GM04504 (cell line): Measurements from ENCODE around the gene CT47C1.

Experiments used
- DNase-seq: peaks from one replicate; pipeline ENCODE4 v3.0.0-alpha.2; 2012; ENCODE audit warnings: low read depth

CT47C1 gene

DNA sequence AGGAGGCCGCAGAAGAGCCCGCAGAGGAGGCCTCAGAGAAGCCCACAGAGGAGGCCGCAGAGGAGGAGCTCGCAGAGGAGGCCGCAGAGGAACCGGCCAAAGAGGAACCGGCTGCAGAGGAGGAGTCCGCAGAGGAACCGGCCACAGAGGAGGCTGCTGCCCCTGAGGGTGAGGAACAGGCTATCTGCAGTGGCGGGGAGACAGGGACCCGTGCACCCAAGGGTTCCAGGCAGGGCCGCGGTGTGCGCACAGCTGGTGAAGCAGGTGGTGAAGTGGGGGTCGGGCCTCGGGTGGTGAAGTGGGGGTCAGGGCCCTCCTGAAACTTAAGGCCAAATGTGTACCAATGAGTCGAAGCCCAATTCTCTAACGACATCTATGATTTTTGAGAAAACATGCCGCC is 1.1 kb downstream of the CT47C1 start:
- DNase-seq: no peak

DNA sequence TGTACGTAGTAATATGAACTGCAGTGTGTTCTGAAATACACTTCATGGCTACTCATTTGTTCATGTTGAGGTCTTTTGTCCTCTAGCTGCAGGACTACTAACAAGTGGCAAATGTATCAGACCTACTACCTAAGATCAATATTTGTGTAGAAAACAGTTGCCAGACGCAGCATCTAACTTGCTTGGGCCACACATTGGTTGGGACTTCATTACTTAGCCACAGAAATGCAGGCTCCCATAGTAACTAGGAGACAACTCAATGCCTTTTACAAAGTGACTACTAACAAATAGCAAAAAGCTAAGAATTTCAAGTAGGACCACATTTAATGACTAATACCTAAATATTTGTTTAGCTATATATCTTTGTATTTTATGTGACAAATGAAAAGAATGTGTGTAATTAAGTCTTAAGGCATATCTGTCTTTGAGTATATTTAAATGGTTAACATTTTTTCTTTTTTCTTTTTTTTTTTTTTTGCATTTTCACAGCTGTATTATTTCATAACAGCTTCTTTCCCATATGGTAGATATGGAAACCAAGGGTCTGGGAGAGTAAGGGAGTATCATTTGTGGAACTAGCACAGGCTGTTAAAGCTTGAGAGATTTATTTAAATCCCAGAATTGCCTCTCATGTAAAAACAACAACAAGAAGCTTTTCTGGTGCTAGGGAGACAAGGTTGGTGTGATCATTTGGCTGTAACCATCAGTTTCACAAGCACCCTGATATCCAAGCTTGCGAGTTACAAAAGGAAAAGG is 2.7 kb downstream of the CT47C1 start:
- DNase-seq: no peak

DNA sequence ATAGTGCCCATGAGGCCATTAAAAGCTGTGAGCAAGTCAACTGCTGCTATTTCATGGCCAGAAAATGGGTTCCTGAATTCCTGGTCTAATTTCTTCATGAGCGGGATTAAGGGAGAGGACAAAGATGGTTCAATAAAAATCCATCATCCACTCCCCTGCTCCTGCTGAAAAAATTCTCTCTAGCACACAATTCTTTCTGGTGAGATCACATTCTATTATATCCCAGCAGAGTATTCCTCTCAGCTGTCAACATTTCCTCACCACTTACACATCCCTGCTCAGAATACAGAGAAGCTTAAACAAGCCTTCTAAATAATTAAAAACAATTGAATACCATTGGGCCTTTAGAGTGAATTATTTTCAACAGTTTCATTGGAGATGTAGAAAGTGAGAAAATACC is 9.5 kb downstream of the CT47C1 start:
- no peak for DNase-seq

DNA sequence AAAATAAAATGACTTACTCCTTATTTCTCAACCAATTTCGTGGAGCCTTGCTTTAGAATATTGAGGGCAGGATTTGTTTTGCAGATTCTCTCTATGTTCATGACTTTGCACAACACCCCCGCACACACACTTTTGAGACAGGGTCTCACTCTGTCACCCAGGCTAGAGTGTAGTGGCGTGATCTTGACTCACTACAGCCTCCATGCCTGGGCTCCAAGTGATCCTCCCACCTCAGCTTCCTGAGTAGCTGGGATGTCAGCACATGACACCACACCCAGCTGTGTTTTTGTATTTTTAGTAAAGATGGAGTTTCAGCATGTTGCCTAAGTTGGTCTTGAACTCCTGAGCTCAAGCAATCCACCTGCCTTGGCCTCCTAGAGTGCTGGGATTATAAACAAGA is 12.0 kb downstream of the CT47C1 start:
- no peak for DNase-seq

DNA sequence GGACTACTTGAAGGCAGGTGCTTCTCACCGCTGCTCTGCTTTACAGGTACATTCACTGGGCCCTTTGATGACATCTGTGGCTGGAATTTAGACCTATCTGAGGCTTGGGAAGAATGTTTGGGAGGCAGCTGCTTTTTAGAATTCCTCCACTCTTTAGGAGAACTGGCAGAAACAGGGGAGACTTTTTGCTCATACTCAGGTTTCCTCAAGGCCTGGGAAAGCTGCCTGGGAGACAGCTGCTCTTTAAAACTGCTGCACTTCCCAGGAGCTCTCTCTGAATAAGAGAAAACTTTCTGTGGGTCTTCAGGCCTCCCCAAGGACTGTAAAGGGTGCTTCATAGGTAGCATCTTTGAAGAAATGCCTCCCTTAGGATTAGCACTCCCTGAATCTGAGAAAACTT is 14.3 kb downstream of the CT47C1 start:
- DNase-seq: no peak

DNA sequence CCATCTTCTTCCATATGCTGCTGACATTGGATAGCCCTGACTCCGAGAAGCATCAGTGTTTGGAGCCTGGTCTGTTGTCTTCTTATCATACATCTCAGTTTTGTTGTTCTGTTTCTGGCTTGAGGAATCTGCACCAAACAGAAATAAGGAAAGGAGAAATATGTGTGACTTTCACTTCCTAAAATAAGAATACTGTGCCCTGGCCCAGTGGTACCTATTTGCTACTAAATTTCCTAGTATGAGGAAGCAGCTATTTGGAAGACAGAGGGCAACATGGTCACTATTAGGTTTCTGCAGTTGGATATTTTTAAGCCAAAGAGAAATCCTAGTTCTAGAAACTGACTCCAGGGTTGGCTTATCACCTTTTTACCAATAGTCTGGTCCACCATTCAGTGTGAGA is 16.8 kb downstream of the CT47C1 start:
- no peak for DNase-seq

DNA sequence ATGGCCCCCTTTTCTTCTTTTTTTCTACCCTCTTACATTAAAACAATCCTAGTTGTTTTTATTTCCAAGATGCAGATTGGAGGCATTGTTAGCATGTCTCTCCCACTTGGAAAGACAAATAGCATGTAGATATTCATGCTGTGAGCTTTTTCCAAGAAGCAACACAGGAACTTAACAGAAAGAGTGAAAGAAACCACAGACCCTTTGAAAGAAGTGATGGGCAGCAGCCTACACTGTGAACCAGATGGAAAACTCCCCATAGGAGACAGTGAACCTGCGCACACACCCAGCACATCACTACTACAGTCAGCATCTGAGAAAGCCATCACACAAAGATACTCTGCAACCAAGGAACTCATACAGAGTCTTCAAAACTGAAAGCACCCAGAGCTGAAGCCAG is 17.8 kb downstream of the CT47C1 start:
- no peak for DNase-seq

DNA sequence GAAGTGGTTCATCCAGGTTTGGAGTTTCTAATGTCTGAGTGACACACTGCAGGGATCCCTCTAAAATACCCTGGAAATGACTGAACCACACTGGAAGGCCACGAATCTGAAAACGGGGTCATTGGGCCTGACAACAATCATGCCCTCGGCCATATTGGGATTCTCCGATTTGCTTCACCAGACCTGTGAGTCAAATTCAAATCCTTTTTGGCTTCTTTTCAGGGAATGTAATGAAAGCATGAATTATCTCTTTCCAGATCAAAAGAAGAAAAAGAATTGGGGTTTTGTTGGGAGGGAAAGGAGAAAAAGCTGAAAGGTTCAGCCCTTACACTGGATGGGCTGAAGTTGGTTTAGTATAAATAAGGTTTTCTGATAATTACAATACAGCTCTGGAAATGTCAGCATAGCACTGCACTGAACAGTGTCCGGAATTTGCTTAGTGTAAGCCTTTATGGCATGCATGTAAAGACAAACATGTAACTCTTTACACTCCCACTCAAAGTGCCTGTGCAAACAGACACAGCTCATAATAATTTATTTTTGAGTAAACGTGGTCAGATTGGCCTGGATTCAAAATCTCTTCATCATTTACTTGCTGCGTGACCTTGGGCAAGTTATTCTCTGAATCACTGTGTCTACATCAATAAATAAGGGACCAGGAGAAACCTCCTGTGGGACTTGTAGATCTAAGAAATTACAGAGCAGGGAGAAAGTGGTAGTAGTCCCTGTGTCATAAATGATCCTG is 21.4 kb downstream of the CT47C1 start:
- DNase-seq: no peak

DNA sequence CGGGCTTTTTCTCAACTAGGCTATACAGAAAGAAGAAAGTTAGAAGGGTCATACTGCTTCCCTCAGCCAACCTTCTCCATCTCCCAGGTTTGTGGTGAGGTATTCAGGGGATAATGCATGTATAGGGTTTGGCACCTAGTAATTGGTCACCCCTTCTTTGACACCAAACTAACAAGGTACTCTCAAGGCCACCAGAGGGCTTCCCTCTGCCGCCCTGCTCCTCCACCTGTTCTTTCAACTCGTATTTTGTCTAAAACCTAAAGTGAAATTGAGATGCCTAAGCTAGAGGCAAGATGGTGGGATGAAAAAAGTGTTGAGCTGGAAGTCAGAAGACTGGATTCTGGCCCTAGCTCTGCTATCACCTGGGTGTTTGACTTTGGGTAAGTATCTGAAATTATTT is 22.0 kb downstream of the CT47C1 start:
- no peak for DNase-seq

DNA sequence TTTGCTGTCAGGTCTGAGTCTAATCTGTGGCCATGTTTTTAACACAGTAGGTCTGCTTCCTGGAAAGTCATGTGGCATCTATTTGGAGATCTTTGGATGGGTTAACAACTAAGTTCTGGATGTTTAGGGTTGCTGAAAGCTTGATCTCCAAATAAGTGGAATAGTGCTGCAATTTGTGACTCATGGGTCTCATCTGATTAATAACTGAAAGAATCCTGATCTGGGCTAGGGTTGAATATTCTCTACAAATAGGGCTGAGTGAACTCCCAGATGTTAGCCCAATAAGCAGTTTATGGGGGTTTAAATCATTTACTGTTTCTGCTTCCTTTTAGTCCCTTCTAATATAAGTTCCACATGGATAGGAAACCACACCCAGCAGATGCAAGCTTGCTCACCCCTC is 23.1 kb downstream of the CT47C1 start:
- DNase-seq: no peak

DNA sequence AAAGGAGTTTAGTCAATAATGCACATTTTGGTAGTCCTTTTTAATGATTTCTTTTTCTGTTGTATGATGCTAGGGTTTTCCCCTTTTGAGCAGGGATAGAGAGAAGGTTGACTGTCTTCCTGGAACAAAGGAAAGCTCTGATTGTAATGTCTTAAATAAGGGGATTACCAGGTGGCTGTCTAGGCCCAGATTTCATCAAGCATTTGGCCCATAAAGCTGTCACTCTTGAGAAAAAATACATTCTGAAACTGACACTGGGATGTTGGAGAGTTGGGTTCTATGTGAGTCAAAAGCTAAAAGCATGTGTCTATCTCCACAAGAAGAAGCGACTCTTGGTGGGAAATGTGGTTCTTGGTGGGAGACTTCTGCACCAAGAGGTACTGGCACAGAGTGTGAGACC is 28.4 kb downstream of the CT47C1 start:
- DNase-seq: no peak

DNA sequence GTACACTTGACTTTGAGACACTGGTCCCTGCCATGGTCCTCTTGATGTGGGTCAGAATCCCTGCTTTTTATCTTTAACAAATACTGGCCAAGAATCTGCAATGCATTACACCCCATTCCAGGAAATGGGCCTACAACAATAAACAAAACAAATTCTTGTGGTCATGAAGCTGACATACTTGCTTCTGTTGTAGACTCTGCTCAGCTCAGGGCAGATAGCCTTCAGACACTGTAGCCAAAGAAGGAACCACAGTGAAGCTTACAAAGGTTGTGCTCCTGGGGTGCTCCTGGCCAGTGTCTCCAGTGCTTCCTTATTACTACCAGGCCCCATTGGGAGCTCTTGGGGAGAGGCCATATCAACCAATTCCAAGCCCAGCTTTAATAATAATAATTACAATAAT is 33.0 kb downstream of the CT47C1 start:
- DNase-seq: no peak

DNA sequence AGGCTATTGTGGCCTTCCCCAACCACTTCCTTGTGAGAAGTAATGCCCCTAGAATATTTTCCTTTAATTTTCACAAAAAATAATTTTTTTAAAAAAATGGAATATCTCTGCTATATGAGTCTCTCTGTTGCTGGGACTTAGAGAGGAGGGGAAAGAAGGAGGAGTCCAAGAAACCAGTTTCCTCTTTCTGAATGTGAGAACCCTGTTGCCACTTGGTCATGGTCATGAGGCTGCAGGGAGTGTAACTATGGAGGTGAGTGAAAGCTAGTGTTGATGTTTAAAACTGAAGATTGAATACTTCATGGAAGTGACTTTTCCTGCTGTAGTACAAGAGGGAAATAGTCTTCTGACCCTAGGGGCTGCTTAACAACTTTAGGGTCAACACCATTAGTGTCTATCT is 34.4 kb downstream of the CT47C1 start:
- no peak for DNase-seq

DNA sequence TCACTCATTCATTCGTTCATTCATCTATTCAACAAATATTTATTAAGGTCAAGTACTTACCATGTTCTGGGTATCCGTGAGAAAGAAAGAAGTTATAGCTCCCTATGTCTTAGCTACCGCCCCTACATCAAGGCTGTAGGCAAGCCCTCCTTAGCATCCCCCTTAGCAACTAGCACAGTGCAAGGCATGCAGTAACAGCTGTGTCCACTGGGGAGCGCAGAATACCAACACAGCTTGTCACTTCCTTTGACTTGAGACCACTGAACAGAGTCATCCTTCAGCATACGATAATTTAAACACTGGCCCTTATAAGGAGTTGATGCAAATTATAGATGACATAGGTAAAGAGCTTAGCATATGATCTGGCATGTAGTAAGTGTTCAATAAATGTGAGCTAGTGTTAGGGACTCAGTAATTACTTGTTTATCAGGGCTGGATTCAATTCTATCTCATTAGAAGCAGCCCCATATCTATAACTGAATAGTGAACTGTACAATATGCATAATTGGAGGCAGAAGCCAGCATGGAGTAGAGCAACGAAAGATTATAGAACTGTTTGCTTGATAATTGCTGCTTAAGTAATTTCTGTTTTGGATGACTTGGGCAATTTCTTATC is 46.1 kb downstream of the CT47C1 start:
- peak; percentile 9 for DNase-seq

DNA sequence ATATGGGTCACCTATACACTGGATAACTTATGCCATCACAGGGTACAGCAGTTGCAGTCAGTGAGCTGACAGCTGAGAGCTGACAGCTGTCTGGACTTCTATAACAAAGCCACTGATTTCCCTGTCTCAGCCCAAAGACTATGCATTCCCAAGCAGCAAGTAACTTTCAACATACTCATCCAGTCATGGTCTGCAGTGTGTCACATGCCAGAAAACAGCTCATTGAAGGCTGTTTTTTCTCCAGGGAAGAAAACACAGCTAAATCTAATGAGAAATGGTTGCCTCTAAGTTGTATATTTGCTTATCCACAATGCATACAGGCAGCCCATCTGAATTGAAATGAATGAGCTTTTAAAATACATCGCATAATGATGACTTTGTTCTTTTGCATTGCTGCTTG is 48.5 kb downstream of the CT47C1 start:
- DNase-seq: peak; percentile 1
